ENCODE data around the gene KLHL29.

GRCh38 chr2:23478087-23478932, 93.3 kb downstream of the KLHL29 start:
- TF ChIP-seq, protein P1, sequence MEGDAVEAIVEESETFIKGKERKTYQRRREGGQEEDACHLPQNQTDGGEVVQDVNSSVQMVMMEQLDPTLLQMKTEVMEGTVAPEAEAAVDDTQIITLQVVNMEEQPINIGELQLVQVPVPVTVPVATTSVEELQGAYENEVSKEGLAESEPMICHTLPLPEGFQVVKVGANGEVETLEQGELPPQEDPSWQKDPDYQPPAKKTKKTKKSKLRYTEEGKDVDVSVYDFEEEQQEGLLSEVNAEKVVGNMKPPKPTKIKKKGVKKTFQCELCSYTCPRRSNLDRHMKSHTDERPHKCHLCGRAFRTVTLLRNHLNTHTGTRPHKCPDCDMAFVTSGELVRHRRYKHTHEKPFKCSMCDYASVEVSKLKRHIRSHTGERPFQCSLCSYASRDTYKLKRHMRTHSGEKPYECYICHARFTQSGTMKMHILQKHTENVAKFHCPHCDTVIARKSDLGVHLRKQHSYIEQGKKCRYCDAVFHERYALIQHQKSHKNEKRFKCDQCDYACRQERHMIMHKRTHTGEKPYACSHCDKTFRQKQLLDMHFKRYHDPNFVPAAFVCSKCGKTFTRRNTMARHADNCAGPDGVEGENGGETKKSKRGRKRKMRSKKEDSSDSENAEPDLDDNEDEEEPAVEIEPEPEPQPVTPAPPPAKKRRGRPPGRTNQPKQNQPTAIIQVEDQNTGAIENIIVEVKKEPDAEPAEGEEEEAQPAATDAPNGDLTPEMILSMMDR (conservative IDR thresholded peaks at IDR 0.05; ENCODE audit: low read depth in 2 of 2): no peak
- TF ChIP-seq POLR2AphosphoS5 (IDR thresholded peaks at IDR 0.05; ENCODE audit: low read depth) (no peak), NANOG (IDR thresholded peaks at IDR 0.05; ENCODE audit: borderline replicate concordance) (no peak), EZH2phosphoT487 (IDR thresholded peaks at IDR 0.05; ENCODE audit: unreplicated experiment) (no peak), EZH2 (IDR thresholded peaks at IDR 0.05; ENCODE audit: low read depth, unreplicated experiment) (no peak), JUNB (IDR thresholded peaks at IDR 0.05; ENCODE audit: unreplicated experiment) (no peak), ZNF331 (CRISPR knock-in tag; IDR thresholded peaks at IDR 0.05; ENCODE audit: low read depth) (no peak), ZNF114 (CRISPR knock-in tag; IDR thresholded peaks at IDR 0.05) (no peak)
- TF ChIP-seq, protein P2, sequence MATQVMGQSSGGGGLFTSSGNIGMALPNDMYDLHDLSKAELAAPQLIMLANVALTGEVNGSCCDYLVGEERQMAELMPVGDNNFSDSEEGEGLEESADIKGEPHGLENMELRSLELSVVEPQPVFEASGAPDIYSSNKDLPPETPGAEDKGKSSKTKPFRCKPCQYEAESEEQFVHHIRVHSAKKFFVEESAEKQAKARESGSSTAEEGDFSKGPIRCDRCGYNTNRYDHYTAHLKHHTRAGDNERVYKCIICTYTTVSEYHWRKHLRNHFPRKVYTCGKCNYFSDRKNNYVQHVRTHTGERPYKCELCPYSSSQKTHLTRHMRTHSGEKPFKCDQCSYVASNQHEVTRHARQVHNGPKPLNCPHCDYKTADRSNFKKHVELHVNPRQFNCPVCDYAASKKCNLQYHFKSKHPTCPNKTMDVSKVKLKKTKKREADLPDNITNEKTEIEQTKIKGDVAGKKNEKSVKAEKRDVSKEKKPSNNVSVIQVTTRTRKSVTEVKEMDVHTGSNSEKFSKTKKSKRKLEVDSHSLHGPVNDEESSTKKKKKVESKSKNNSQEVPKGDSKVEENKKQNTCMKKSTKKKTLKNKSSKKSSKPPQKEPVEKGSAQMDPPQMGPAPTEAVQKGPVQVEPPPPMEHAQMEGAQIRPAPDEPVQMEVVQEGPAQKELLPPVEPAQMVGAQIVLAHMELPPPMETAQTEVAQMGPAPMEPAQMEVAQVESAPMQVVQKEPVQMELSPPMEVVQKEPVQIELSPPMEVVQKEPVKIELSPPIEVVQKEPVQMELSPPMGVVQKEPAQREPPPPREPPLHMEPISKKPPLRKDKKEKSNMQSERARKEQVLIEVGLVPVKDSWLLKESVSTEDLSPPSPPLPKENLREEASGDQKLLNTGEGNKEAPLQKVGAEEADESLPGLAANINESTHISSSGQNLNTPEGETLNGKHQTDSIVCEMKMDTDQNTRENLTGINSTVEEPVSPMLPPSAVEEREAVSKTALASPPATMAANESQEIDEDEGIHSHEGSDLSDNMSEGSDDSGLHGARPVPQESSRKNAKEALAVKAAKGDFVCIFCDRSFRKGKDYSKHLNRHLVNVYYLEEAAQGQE (IDR thresholded peaks at IDR 0.05; ENCODE audit: unreplicated experiment): no peak
- TF ChIP-seq, protein P3, sequence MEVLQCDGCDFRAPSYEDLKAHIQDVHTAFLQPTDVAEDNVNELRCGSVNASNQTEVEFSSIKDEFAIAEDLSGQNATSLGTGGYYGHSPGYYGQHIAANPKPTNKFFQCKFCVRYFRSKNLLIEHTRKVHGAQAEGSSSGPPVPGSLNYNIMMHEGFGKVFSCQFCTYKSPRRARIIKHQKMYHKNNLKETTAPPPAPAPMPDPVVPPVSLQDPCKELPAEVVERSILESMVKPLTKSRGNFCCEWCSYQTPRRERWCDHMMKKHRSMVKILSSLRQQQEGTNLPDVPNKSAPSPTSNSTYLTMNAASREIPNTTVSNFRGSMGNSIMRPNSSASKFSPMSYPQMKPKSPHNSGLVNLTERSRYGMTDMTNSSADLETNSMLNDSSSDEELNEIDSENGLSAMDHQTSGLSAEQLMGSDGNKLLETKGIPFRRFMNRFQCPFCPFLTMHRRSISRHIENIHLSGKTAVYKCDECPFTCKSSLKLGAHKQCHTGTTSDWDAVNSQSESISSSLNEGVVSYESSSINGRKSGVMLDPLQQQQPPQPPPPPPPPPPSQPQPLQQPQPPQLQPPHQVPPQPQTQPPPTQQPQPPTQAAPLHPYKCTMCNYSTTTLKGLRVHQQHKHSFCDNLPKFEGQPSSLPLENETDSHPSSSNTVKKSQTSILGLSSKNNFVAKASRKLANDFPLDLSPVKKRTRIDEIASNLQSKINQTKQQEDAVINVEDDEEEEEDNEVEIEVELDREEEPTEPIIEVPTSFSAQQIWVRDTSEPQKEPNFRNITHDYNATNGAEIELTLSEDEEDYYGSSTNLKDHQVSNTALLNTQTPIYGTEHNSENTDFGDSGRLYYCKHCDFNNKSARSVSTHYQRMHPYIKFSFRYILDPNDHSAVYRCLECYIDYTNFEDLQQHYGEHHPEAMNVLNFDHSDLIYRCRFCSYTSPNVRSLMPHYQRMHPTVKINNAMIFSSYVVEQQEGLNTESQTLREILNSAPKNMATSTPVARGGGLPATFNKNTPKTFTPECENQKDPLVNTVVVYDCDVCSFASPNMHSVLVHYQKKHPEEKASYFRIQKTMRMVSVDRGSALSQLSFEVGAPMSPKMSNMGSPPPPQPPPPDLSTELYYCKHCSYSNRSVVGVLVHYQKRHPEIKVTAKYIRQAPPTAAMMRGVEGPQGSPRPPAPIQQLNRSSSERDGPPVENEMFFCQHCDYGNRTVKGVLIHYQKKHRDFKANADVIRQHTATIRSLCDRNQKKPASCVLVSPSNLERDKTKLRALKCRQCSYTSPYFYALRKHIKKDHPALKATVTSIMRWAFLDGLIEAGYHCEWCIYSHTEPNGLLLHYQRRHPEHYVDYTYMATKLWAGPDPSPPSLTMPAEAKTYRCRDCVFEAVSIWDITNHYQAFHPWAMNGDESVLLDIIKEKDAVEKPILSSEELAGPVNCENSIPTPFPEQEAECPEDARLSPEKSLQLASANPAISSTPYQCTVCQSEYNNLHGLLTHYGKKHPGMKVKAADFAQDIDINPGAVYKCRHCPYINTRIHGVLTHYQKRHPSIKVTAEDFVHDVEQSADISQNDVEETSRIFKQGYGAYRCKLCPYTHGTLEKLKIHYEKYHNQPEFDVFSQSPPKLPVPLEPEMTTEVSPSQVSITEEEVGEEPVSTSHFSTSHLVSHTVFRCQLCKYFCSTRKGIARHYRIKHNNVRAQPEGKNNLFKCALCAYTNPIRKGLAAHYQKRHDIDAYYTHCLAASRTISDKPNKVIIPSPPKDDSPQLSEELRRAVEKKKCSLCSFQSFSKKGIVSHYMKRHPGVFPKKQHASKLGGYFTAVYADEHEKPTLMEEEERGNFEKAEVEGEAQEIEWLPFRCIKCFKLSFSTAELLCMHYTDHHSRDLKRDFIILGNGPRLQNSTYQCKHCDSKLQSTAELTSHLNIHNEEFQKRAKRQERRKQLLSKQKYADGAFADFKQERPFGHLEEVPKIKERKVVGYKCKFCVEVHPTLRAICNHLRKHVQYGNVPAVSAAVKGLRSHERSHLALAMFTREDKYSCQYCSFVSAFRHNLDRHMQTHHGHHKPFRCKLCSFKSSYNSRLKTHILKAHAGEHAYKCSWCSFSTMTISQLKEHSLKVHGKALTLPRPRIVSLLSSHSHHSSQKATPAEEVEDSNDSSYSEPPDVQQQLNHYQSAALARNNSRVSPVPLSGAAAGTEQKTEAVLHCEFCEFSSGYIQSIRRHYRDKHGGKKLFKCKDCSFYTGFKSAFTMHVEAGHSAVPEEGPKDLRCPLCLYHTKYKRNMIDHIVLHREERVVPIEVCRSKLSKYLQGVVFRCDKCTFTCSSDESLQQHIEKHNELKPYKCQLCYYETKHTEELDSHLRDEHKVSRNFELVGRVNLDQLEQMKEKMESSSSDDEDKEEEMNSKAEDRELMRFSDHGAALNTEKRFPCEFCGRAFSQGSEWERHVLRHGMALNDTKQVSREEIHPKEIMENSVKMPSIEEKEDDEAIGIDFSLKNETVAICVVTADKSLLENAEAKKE (CRISPR knock-in tag; IDR thresholded peaks at IDR 0.05): no peak
